PFSK-1 (cell line): ENCODE data around the gene KIF6.

Experiments
- FOXP2 ChIP-seq: optimal IDR thresholded peaks from 2 replicates; pipeline ENCODE3; 2011; ENCODE audit warnings: borderline replicate concordance, control low read depth, inconsistent platforms; ENCODE audit not compliant: insufficient read depth; ENCODE audit errors: extremely low read length, extremely low read depth
- POLR2AphosphoS5 ChIP-seq: IDR thresholded peaks from 2 replicates; pipeline ENCODE4 v1.6.1; 2012; ENCODE audit warnings: low read depth, mild to moderate bottlenecking, control low read depth, low read length, moderate library complexity
- REST ChIP-seq, 2 experiments: IDR thresholded peaks; 2 replicates each; pipeline versions ENCODE4 v1.6.1 to v1.8.0; 2011 to 2012; ENCODE audit warnings: low read depth in 2 of 2, low read length in 2 of 2, control low read depth in 1 of 2, inconsistent platforms in 1 of 2, mild to moderate bottlenecking in 1 of 2, moderate library complexity in 1 of 2; ENCODE audit not compliant: insufficient read depth in 1 of 2
- SIN3A ChIP-seq: IDR thresholded peaks from 2 replicates; pipeline ENCODE4 v1.6.1; 2012; ENCODE audit warnings: mild to moderate bottlenecking, low read length, moderate library complexity, borderline replicate concordance; ENCODE audit not compliant: insufficient read depth
- TAF1 ChIP-seq: IDR thresholded peaks from 2 replicates; pipeline ENCODE4 v1.6.1; 2012; ENCODE audit warnings: low read length, control low read depth, borderline replicate concordance; ENCODE audit not compliant: insufficient read depth

The KIF6 gene

DNA sequence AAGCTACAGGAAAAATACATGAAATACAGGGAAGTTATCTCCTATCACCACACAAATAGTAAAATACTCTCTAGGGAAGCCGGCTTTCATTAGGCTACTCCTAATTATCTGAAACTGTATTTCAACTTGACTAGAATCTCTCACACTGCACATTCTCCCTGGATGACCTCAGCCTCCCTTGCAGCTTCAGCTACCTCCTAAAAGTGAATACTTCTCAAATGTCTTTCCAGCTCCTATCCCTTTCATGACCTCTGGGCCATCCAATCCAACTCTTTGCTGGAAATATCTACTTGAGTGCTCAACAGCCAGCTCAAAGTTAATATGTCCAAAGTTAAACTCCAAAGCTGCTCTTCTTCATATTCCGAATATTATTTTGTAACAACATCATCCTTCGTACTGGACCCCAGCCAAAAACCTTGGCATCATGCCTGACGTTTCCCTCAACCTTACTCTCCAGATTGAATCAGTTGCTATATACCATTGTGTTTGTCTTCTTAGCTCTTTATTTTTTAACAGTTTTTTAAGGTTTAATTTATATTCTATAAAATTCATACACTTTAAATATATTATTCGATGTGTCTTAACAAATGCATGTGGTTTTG, 29.4 kb upstream of the KIF6 start:
- TF ChIP-seq REST (IDR thresholded peaks at IDR 0.05; ENCODE audit: insufficient read depth in 1 of 2, low read depth in 2 of 2, low read length in 2 of 2) (no peak), POLR2AphosphoS5 (no peak), FOXP2 (no peak), SIN3A (no peak), TAF1 (no peak)

DNA sequence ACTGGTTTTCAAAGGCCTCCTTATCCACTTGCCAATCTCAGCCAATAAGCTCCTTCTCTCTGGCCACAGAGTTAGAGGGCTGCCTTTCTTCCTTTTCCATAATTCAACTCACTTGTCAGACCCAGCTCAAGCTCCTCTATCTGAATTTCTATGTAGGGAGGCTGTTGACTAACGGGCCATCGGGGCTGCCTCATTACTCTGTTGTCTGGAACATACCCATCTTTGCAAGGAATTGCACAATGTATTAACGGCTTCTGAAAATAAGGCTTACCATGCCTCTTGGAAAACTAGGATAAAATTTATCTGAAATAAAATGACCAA, 28.5 kb upstream of the KIF6 start:
- no peak for TF ChIP-seq SIN3A
- TF ChIP-seq POLR2AphosphoS5: no peak
- no peak for TF ChIP-seq REST (IDR thresholded peaks at IDR 0.05; ENCODE audit: insufficient read depth in 1 of 2, low read depth in 2 of 2, low read length in 2 of 2)
- TF ChIP-seq TAF1: no peak
- TF ChIP-seq FOXP2: no peak

DNA sequence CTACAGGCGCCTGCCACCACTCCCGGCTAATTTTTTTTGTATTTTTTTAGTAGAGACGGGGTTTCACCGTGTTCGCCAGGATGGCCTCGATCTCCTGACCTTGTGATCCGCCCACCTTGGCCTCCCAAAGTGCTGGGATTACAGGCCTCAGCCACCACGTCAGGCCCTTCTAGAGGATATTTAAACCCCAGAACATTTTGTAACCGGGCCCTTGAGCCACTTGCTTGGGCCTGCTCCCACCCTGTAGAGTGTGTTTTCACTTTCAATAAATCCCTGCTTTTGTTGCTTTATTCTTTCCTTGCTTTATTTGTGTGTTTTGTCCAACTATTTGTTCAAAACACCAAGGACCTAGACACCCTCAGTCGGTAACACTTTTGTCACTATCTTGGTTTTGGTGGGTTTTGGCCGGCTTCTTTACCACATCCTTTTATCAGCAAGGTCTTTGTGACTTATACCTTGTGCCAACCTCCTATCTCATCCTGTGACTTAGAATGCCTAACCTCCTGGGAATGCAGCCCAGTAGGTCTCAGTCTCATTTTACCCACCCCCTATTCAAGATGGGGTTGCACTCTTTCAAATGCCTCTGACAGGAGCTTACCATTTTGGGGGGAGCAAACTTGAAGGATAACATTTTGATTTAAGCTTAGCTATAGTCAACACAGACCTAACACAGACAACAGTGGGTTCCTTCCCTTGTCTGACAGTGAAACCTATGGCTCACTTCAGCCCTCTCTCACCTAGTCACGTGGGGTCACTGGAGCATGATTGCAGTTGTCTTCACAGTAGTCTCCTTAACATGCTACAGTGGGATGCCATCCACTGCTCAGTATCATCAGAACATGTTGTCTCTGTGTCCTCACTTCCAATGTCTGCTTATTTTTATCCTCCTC, 27.9 kb upstream of the KIF6 start:
- TF ChIP-seq TAF1 (no peak), SIN3A (no peak), REST (IDR thresholded peaks at IDR 0.05; ENCODE audit: insufficient read depth in 1 of 2, low read depth in 2 of 2, low read length in 2 of 2) (no peak), POLR2AphosphoS5 (no peak), FOXP2 (no peak)

- TF ChIP-seq POLR2AphosphoS5 (no peak), FOXP2 (no peak), TAF1 (no peak), SIN3A (no peak), REST (IDR thresholded peaks at IDR 0.05; ENCODE audit: insufficient read depth in 1 of 2, low read depth in 2 of 2, low read length in 2 of 2) (no peak)
Observed at GRCh38 chr6:39746795-39747194, 21.6 kb upstream of the KIF6 start.
